Activated CD8-positive, alpha-beta memory T cell treated with anti-CD3 and anti-CD28 coated beads for 24 hours (primary cell): ENCODE results near the gene GCNT2.
"Not testable (repeated sequence)": the region's sequence is repeated elsewhere in the genome, so short reads cannot be mapped to it uniquely, and the experiment has no call there.

Experiments used
- DNase-seq: peaks from one replicate; pipeline ENCODE4 v3.0.0-alpha.2; 2020

Gene GCNT2

GRCh38 chr6:10514049-10514780 lies 6.9 kb upstream of the GCNT2 start:
- no peak for DNase-seq

GRCh38 chr6:10516953-10517352 lies 4.2 kb upstream of the GCNT2 start:
- DNase-seq: no peak

GRCh38 chr6:10518557-10519407 lies 2.4 kb upstream of the GCNT2 start:
- DNase-seq: no peak

DNA sequence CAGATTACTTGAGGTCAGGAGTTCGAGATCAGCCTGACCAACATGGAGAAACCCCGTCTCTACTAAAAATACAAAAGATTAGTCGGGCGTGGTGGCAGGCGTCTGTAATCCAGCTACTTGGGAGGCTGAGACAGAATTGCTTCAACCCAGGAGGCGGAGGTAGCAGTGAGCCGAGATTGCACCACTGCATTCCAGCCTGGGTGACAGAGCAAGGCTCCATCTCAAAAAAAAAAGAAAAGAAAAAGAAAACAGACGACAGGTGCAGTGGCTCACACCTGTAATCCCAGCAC lies 1.8 kb upstream of the GCNT2 start:
- DNase-seq: not testable (repeated sequence)

GRCh38 chr6:10520468-10520867 lies 683 bp upstream of the GCNT2 start:
- DNase-seq: no peak

- no peak for DNase-seq
These were observed 1.9 kb downstream of the GCNT2 start for GRCh38 chr6:10522929-10523573.

DNA sequence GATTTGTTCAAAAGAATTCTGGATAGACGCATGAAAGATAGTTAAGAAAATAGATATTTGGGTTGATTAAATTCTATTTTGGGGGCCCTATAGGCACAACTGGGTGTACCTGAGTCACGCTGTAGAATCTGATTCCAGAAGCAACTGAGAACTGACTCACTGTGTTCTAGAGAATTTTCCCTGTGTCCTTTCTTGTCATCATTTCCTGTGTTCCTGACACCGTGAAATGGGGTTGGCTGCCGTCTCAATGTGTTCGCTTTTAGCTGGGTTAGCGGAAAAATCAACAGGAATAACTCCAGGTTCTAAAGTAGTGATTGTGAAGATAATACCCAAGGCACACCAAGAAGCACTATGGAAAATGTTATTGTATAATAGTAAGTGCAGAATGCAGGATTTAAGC lies 5.0 kb downstream of the GCNT2 start:
- no peak for DNase-seq

GRCh38 chr6:10528158-10528981 lies 7.2 kb downstream of the GCNT2 start:
- peak; percentile 72 for DNase-seq

DNA sequence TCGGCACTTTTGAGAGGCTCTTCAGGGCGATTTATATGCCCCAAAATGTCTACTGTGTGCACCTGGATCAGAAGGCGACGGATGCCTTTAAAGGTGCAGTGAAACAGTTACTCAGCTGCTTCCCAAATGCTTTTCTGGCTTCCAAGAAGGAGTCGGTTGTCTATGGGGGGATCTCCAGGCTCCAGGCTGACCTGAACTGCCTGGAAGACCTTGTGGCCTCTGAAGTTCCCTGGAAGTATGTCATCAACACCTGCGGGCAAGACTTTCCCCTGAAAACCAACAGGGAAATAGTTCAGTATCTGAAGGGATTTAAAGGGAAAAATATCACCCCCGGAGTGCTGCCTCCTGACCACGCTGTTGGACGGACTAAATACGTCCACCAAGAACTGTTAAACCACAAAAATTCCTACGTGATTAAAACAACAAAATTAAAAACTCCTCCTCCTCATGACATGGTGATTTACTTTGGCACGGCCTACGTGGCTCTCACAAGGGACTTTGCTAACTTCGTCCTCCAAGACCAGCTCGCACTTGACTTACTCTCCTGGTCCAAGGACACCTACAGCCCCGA lies 8.2 kb downstream of the GCNT2 start:
- no peak for DNase-seq

- DNase-seq: not testable (repeated sequence)
These were observed 8.8 kb downstream of the GCNT2 start for GRCh38 chr6:10529828-10530374.

- DNase-seq: no peak
These were observed 10.4 kb downstream of the GCNT2 start for GRCh38 chr6:10531503-10531902.

- no peak for DNase-seq
These were observed 10.8 kb downstream of the GCNT2 start for GRCh38 chr6:10531942-10532341.

DNA sequence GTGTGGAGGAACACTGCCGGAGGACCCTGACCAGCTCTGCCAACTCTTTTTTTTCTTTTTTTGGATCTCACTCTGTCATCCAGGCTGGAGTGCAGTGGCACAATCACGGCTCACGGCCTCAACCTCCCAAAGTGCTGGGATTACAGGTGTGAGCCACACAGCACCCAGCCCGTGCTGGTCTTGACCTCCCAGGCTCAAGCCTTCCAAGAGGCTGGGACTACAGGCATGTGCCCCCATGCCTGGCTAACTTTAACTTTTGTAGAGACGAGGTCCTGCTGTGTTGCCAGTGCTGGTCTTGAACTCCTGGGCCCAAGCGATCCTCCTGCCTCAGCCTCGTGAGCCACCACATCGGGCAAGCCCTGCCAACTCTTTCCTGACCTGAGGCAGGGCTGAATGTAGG lies 11.2 kb downstream of the GCNT2 start:
- DNase-seq: no peak

DNA sequence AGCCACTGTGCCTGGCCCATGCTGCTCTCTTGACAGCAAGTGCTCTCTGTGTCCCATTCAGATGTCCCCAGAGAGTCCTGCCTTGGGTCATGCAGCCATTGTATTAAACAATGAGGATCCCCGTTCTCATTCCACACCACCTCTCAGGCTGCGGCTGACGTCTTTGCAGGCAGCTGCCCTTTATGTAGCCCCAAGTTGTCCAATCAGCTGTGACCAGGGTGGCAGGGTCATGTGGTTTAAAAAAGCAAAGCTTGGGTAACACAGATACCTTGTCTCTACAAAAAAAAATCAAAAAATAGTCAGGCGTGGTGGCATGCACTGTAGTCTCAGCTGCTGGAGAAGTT lies 13.2 kb downstream of the GCNT2 start:
- DNase-seq: no peak

- DNase-seq: no peak
These were observed 14.0 kb downstream of the GCNT2 start for GRCh38 chr6:10535193-10535592.

DNA sequence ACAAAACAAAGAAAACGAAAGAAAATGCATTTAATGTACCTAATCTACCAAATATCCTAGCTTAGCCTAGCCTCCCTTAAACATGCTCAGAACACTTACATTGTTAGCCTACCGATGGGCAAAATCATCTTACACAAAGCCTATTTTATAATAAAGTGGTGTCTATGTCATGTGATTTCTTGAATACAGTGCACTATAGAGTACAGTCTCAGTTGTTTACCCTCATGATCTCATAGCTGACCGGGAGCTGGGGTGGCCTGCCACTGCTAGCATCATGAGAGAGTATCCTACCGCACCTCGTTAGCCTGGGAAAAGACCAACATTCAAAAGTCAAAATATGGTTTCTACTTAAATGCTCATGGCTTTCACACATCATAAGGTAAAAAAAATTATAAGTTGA lies 16.6 kb downstream of the GCNT2 start:
- no peak for DNase-seq

GRCh38 chr6:10540073-10540746 lies 19.1 kb downstream of the GCNT2 start:
- no peak for DNase-seq

DNA sequence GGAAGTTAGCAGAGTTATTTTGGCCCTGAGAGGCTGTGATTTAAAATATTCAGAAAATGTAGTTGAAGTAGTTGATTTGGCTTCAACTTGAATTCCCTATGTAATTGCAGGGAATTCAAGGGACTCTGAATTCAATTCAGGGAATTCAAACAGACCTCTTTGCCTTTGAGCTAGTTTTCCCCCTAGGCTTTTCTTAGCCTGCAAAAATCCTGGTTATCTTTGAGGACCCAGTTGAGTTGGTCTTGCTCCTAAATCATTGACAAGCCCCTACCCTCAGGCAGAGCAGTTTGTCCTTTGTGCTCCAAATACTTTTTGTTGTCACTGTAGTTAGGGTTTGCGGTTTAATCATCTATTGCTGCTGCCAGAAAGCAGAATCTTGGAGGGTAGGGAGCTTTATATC lies 20.4 kb downstream of the GCNT2 start:
- no peak for DNase-seq

- DNase-seq: no peak
These were observed 21.1 kb downstream of the GCNT2 start for GRCh38 chr6:10542213-10542612.

DNA sequence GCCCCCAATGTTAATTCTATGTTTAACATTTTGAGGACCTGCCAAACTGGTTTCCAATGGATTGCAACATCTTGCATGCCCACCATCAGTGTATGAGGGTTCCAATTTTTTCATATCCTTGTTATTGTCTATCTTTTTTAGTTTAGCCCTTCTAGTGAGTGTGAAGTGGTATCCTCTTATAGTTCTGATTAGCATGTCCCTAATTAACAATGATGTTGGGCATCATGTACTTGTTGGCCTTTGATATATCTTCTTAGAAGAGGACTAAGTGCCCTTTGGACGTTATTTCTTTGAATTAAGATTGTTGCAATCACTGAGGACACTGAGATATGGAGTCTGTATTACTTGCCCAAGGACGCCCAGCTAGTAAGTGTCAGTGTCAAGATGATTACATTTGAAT lies 22.3 kb downstream of the GCNT2 start:
- no peak for DNase-seq

DNA sequence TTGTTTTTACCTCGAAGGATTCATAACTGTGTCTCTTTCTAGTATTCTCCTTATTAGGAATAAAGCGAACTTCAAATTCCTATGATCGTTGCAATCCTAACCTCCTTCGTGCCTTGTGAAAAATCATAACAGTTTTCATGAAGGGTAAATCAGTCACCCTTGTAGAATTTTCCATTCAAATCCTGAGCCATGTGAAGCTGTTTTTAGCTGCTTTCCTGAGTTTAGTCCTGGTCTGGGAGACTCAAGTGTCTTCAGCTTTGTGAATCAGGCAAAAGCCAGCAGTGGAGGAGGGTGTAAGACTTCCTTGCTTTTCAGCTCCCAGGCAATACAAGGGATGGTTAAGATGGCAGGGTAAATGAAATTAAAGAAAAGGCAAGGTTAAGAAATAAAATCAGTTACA lies 24.3 kb downstream of the GCNT2 start:
- DNase-seq: no peak

DNA sequence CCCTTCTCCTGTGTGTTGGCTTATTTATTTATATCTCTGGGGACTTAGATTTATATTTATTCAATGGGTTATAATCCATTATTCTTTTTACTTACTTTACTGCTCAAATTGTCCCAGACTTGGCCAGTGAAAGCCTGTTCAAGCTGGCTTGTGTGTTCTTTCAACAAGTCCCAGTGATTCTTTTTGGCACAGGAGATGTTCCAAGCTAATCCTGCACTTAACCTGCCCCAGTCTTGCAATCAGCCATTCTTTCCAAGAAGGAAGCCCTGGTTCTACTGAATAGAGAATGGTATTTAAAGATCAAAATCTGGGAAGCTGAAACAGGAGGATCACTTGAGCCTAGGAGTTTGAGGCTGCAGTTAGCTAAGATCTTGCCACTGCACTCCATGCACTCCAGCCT lies 26.7 kb downstream of the GCNT2 start:
- DNase-seq: no peak
